MCF 10A (cell line): ENCODE data around the gene FRMD4B. TPM values are rescaled to one million over a fixed set of nuclear protein-coding genes. Genes with fewer than 3 reads are reported as not detected.

Experiments used
- BruUV-seq: library from RNA; stranded (reverse); fragments of 400-500 nt; replicated peaks from 2 replicates; lab custom pipeline; 2021; lab: Mats Ljungman, UMichigan
- CTCF ChIA-PET: fragments of 300-600 bp; sonication (Branson Sonifier 250); formaldehyde crosslinking; extraction: SDS; loops from one replicate; lab custom pipeline; 2021; ENCODE audit warnings: antibody characterized with exemption, inconsistent platforms; lab: Yijun Ruan, JAX
- POLR2A ChIA-PET: fragments of 300-600, 350-650 bp; sonication (Branson Sonifier 250); formaldehyde crosslinking; extraction: SDS; loops from one replicate; lab custom pipeline; 2020; ENCODE audit warnings: antibody characterized with exemption, inconsistent platforms; lab: Yijun Ruan, JAX
- DNase-seq: peaks from one replicate; pipeline ENCODE4 v3.0.0-alpha.2; 2018; ENCODE audit not compliant: unreplicated experiment
- H3K27ac Mint-ChIP-seq: one replicate; pipeline ENCODE4 v1.8.0; 2022; ENCODE audit warnings: mild to moderate bottlenecking, low read depth, mixed read lengths; ENCODE audit not compliant: unreplicated experiment
- H3K27me3 Mint-ChIP-seq: one replicate; pipeline ENCODE4 v1.8.0; 2022; ENCODE audit warnings: mixed read lengths; ENCODE audit not compliant: insufficient read depth, unreplicated experiment
- H3K36me3 Mint-ChIP-seq: one replicate; pipeline ENCODE4 v1.8.0; 2022; ENCODE audit warnings: mild to moderate bottlenecking, moderate library complexity, mixed read lengths; ENCODE audit not compliant: insufficient read depth, unreplicated experiment
- H3K4me1 Mint-ChIP-seq: one replicate; pipeline ENCODE4 v1.8.0; 2022; ENCODE audit warnings: mixed read lengths; ENCODE audit not compliant: insufficient read depth, unreplicated experiment
- H3K4me3 Mint-ChIP-seq: one replicate; pipeline ENCODE4 v1.8.0; 2022; ENCODE audit warnings: mild to moderate bottlenecking, moderate library complexity, mixed read lengths; ENCODE audit not compliant: unreplicated experiment
- H3K9me3 Mint-ChIP-seq: one replicate; pipeline ENCODE4 v1.8.0; 2022; ENCODE audit warnings: mixed read lengths; ENCODE audit not compliant: unreplicated experiment
- intact Hi-C: fragments of 100-400 bp; cut with micrococcal nuclease; formaldehyde crosslinking; loops from 2 replicates; pipeline ENCODE4 v1.14.1; 2022
- total RNA-seq: library from RNA; stranded (reverse); gene quantifications from 2 replicates; pipeline ENCODE4 v1.2.3, GENCODE V29; 2022
- TF ChIP-seq, protein P1 (sequence below): fragments of 200-600 bp; IDR thresholded peaks from one replicate; pipeline ENCODE4 v1.8.0; 2022; ENCODE audit warnings: antibody characterized with exemption, mild to moderate bottlenecking; ENCODE audit not compliant: unreplicated experiment

The FRMD4B gene
- total RNA-seq, 1 experiment from 2014 or later, result 39.0 TPM

DNA sequence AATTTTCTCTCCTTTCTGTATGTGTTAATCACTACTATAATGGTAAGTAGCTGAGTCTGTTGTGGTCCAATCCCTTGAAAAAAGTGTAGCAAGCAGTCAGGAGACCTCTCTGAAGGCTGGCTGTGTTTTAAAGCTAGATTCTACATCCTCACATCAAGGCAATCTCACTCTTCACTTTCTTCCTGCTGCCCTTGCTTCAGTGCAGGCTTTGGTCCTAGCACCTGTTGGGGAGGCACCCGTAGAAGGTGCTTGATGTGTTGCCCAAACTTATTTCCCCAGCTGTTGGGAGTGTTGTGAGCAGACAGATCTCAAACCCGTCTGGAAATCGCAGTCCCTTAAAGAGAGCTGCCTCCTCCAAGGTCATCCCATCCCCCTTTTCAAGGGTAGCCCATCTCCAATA is 8.6 kb downstream of the FRMD4B start:
- peaks cover 6% of the 10 kb centered on the region for H3K4me1 Mint-ChIP-seq
- intact Hi-C loops, result no loop called here
- no TSS peak for BruUV-seq
- H3K36me3 Mint-ChIP-seq, result peaks cover 5% of the 10 kb centered on the region
- CTCF ChIA-PET, result interaction anchor here (0.5 to 2.8 kb wide), 8 partner anchors 10 to 1376 kb away, joined by 3 to 18 read pairs (median 4); partner anchors contain the start of gene FRMD4B
- TF ChIP-seq, protein P1, sequence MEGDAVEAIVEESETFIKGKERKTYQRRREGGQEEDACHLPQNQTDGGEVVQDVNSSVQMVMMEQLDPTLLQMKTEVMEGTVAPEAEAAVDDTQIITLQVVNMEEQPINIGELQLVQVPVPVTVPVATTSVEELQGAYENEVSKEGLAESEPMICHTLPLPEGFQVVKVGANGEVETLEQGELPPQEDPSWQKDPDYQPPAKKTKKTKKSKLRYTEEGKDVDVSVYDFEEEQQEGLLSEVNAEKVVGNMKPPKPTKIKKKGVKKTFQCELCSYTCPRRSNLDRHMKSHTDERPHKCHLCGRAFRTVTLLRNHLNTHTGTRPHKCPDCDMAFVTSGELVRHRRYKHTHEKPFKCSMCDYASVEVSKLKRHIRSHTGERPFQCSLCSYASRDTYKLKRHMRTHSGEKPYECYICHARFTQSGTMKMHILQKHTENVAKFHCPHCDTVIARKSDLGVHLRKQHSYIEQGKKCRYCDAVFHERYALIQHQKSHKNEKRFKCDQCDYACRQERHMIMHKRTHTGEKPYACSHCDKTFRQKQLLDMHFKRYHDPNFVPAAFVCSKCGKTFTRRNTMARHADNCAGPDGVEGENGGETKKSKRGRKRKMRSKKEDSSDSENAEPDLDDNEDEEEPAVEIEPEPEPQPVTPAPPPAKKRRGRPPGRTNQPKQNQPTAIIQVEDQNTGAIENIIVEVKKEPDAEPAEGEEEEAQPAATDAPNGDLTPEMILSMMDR, result no peak
- no peak overlapping the region for H3K27ac Mint-ChIP-seq
- no peak for DNase-seq
- H3K9me3 Mint-ChIP-seq, result peaks cover 7% of the 10 kb centered on the region
- no peaks in the 10 kb centered on the region for H3K27me3 Mint-ChIP-seq
- no peak overlapping the region for H3K4me3 Mint-ChIP-seq
- POLR2A ChIA-PET, result interaction anchor here (0.9 to 2.0 kb wide), 4 partner anchors 9 to 33 kb away, joined by 3 to 12 read pairs (median 4); partner anchors contain the start of gene FRMD4B

DNA sequence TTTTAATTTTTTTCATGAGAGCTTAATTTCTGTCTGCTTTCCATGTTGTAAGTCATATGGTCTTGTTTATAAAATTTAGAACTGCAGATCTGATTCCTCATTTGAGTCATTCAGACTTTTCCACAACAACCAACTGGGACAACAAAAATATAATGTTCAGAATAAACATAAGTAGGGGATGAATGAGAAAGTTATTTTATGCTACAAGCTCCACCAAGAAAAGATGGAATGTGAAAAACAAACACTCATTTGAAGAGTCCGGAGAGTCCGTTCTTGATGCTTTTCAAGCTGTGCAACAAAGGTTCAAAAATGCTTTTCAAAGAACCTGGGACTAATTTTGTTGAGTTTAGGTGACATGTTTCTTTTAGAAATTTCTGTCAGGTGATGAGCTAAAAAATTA is 9.2 kb downstream of the FRMD4B start:
- peaks cover 9% of the 10 kb centered on the region for H3K4me1 Mint-ChIP-seq
- H3K9me3 Mint-ChIP-seq, result peaks cover 7% of the 10 kb centered on the region
- BruUV-seq, result no TSS peak
- ChIA-PET CTCF (interaction anchor here (0.5 to 2.8 kb wide), 7 partner anchors 10 to 1377 kb away, joined by 3 to 18 read pairs (median 4); partner anchors contain the start of gene FRMD4B), POLR2A (interaction anchor here (0.6 to 2.0 kb wide), 5 partner anchors 9 to 34 kb away, joined by 3 to 12 read pairs (median 3); partner anchors contain the start of gene FRMD4B)
- TF ChIP-seq, protein P1, result no peak
- intact Hi-C loops, result no loop called here
- no peaks in the 10 kb centered on the region for H3K27me3 Mint-ChIP-seq
- H3K27ac Mint-ChIP-seq, result no peak overlapping the region
- peaks cover 5% of the 10 kb centered on the region for H3K36me3 Mint-ChIP-seq
- no peak overlapping the region for H3K4me3 Mint-ChIP-seq
- no peak for DNase-seq

DNA sequence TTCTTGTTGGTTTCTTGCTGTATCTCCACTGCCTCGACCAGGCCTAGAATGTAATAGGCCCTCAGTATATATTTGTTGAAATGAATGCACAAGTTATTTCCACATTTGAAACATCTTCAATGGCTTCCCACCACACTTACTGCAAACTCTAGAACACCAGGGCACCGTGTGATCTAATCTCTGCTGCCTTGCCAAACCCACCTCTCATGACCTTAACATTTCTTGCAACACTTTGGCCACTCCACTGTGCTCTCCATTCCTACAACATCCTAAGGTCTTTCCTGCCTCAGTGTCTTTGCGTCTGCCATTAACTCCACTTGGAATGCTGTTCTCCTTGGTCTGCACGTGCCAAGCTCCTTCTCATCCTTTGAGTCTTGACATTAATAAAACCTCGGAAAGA is 14.1 kb downstream of the FRMD4B start:
- Mint-ChIP-seq H3K27ac (peak overlapping the region; percentile 98), H3K4me1 (peaks cover 35% of the 10 kb centered on the region), H3K9me3 (no peaks in the 10 kb centered on the region), H3K27me3 (no peaks in the 10 kb centered on the region), H3K36me3 (peaks cover 10% of the 10 kb centered on the region), H3K4me3 (no peak overlapping the region)
- no peak for DNase-seq
- BruUV-seq, result no TSS peak
- TF ChIP-seq, protein P1, result no peak
- intact Hi-C loops, result no loop called here
- ChIA-PET CTCF (interaction anchor here (0.7 to 2.7 kb wide), 3 partner anchors 15 to 52 kb away, joined by 3 to 11 read pairs (median 3); partner anchors contain the start of gene FRMD4B), POLR2A (interaction anchor here (1.1 to 4.2 kb wide), 3 partner anchors 7 to 20 kb away, joined by 4 to 34 read pairs (median 10); partner anchors contain the start of gene FRMD4B)

DNA sequence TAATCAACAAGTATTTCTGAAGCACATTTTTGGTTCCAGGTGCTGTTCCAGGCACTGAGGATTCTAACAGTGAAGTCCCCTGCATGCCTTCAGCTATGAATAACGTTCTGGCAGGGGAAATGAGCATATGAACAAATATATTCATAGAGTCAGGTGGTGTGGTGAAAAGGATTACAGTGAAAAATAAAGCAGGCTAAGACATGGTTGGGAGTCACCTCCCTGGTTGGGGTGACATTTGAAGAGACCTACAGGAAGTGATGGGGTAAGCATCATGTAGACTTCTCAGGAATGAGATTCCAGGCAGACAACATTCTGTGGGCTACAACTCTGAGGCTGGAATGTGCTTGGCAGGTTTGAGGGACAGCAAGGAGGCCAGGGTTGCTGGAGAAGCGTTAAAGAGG is 15.0 kb downstream of the FRMD4B start:
- CTCF ChIA-PET, result interaction anchor here (0.7 to 3.1 kb wide), 6 partner anchors 16 to 1944 kb away, joined by 3 to 13 read pairs (median 6); partner anchors contain the start of gene FRMD4B
- Mint-ChIP-seq H3K27ac (peak overlapping the region; percentile 98), H3K9me3 (no peaks in the 10 kb centered on the region), H3K36me3 (peaks cover 6% of the 10 kb centered on the region), H3K27me3 (no peaks in the 10 kb centered on the region), H3K4me3 (peak overlapping the region; percentile 43), H3K4me1 (peaks cover 35% of the 10 kb centered on the region)
- TF ChIP-seq, protein P1, result no peak
- BruUV-seq, result no TSS peak
- intact Hi-C loops, result no loop called here
- no peak for DNase-seq
- POLR2A ChIA-PET, result interaction anchor here (0.9 to 4.2 kb wide), 11 partner anchors 9 to 498 kb away, joined by 3 to 34 read pairs (median 5); partner anchors contain the start of gene FRMD4B
